IPS-15b (cell line): Measurements from ENCODE around the gene ZFHX3.

ENCODE experiments used
- H3K27me3 ChIP-seq: one replicate; pipeline ENCODE4 v1.6.1; 2013; ENCODE audit warnings: low read length; ENCODE audit not compliant: control insufficient read depth, insufficient read depth
- H3K36me3 ChIP-seq: one replicate; pipeline ENCODE4 v1.6.1; 2013; ENCODE audit warnings: low read length; ENCODE audit not compliant: control insufficient read depth, insufficient read depth
- H3K4me1 ChIP-seq: one replicate; pipeline ENCODE4 v1.6.1; 2013; ENCODE audit warnings: mild to moderate bottlenecking, low read length; ENCODE audit not compliant: control insufficient read depth, insufficient read depth
- H3K4me3 ChIP-seq: one replicate; pipeline ENCODE4 v1.5.1; 2013; ENCODE audit warnings: low read depth, low read length
- H3K9ac ChIP-seq: one replicate; pipeline ENCODE4 v1.6.1; 2013; ENCODE audit warnings: low read depth, mild to moderate bottlenecking, low read length
- H3K9me3 ChIP-seq: one replicate; pipeline ENCODE4 v1.6.1; 2013; ENCODE audit warnings: mild to moderate bottlenecking, low read length; ENCODE audit not compliant: control insufficient read depth, insufficient read depth

ZFHX3 gene

GRCh38 chr16:72983728-72984350 is 64.1 kb downstream of the ZFHX3 start:
- H3K27me3 ChIP-seq = no peaks in the 10 kb centered on the region
- no peak overlapping the region for H3K9ac ChIP-seq
- H3K36me3 ChIP-seq = no peaks in the 10 kb centered on the region
- H3K4me1 ChIP-seq = no peaks in the 10 kb centered on the region
- H3K9me3 ChIP-seq = no peaks in the 10 kb centered on the region
- no peak overlapping the region for H3K4me3 ChIP-seq

GRCh38 chr16:72983241-72983640 is 64.7 kb downstream of the ZFHX3 start:
- Histone ChIP-seq H3K9me3 (no peaks in the 10 kb centered on the region), H3K27me3 (no peaks in the 10 kb centered on the region), H3K36me3 (no peaks in the 10 kb centered on the region), H3K9ac (no peak overlapping the region), H3K4me1 (no peaks in the 10 kb centered on the region), H3K4me3 (no peak overlapping the region)

DNA sequence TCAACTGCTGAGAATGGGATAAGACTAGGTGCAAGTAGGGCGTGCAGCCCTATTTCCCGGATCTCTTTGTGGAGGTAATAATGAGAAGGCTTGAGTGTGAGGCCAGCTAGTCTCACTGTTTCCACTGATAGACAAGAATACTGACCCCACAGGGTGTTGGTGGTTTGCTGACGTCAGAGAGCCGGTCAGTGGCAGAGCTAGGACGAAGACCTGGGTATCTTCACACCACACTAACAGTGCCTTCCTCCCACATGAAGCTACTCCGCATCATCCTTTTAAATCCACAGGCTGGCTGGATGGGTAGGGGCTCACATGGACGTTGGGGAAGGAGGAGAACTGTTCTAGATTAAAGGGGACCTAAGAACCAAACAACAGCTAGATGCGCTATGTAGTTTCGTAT is 68.0 kb downstream of the ZFHX3 start:
- Histone ChIP-seq H3K36me3 (no peaks in the 10 kb centered on the region), H3K4me1 (no peaks in the 10 kb centered on the region), H3K27me3 (no peaks in the 10 kb centered on the region), H3K4me3 (no peak overlapping the region), H3K9ac (no peak overlapping the region), H3K9me3 (no peaks in the 10 kb centered on the region)

- Histone ChIP-seq H3K4me1 (no peaks in the 10 kb centered on the region), H3K9me3 (no peaks in the 10 kb centered on the region), H3K9ac (no peak overlapping the region), H3K36me3 (no peaks in the 10 kb centered on the region), H3K27me3 (no peaks in the 10 kb centered on the region), H3K4me3 (no peak overlapping the region)
Measured at GRCh38 chr16:72978212-72978611, 69.7 kb downstream of the ZFHX3 start.

GRCh38 chr16:72977127-72977526 is 70.8 kb downstream of the ZFHX3 start:
- Histone ChIP-seq H3K36me3 (no peaks in the 10 kb centered on the region), H3K9me3 (no peaks in the 10 kb centered on the region), H3K27me3 (no peaks in the 10 kb centered on the region), H3K4me3 (no peak overlapping the region), H3K9ac (no peak overlapping the region), H3K4me1 (no peaks in the 10 kb centered on the region)

DNA sequence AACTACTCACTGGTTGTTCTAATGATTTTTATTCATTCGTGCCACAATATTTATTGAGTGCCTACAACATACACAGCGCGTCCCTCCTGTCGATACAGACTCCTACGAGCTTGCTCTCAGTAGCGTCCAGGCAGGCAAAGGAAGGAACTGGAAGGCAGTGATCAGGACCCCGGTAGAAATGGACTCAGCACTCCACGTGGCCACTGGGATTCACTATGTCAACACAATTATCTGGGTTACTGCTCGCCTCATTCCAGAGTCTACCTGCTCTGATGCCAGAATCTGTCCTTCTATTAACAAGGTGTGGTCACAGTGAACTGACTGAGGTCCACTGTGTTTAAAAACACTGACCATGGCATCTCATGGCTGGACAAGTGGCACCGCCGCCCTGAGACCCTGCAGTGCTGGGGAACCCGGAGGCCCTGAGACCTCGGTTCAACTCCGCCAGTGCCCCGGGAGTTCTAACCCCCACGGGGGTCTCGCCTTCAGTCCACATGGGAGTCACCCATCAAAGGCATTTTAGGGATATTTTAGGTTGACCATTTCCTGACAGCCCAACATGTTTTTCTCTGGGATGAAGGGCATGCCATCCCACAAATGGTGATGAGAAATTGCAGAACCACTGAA is 71.4 kb downstream of the ZFHX3 start:
- H3K4me3 ChIP-seq = no peak overlapping the region
- no peaks in the 10 kb centered on the region for H3K36me3 ChIP-seq
- no peaks in the 10 kb centered on the region for H3K9me3 ChIP-seq
- H3K4me1 ChIP-seq = no peaks in the 10 kb centered on the region
- H3K27me3 ChIP-seq = no peaks in the 10 kb centered on the region
- no peak overlapping the region for H3K9ac ChIP-seq

GRCh38 chr16:72975809-72976437 is 72.0 kb downstream of the ZFHX3 start:
- Histone ChIP-seq H3K9ac (no peak overlapping the region), H3K4me3 (no peak overlapping the region), H3K27me3 (no peaks in the 10 kb centered on the region), H3K4me1 (no peaks in the 10 kb centered on the region), H3K9me3 (no peaks in the 10 kb centered on the region), H3K36me3 (no peaks in the 10 kb centered on the region)

- Histone ChIP-seq H3K4me3 (no peak overlapping the region), H3K9ac (no peak overlapping the region), H3K9me3 (no peaks in the 10 kb centered on the region), H3K36me3 (no peaks in the 10 kb centered on the region), H3K27me3 (no peaks in the 10 kb centered on the region), H3K4me1 (no peaks in the 10 kb centered on the region)
Measured at GRCh38 chr16:72974142-72974769, 73.7 kb downstream of the ZFHX3 start.

- H3K4me3 ChIP-seq = no peak overlapping the region
- H3K9me3 ChIP-seq = no peaks in the 10 kb centered on the region
- H3K27me3 ChIP-seq = no peaks in the 10 kb centered on the region
- no peaks in the 10 kb centered on the region for H3K4me1 ChIP-seq
- no peak overlapping the region for H3K9ac ChIP-seq
- H3K36me3 ChIP-seq = no peaks in the 10 kb centered on the region
Measured at GRCh38 chr16:72972878-72973571, 74.9 kb downstream of the ZFHX3 start.

DNA sequence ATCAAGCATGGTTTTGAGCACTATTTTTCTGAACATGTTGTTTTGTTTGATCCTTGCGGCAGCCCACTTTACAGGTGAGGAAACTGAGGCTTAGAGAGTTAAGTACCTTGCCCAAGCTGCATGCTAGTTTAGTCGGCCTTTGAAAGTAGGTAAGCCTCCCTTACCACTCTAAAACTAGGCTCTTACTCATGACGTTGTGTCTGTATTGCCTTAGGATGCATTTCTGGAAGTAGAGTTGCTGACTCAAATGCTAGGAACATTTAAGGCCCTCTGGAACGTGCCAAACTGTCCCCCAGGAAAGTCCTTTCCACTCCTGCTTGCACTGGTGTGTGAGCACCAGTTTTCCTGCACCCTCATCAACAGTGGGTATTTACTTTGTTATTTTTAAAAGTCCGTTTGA is 76.6 kb downstream of the ZFHX3 start:
- no peaks in the 10 kb centered on the region for H3K36me3 ChIP-seq
- H3K9ac ChIP-seq = no peak overlapping the region
- H3K4me3 ChIP-seq = no peak overlapping the region
- H3K4me1 ChIP-seq = no peaks in the 10 kb centered on the region
- no peaks in the 10 kb centered on the region for H3K9me3 ChIP-seq
- H3K27me3 ChIP-seq = no peaks in the 10 kb centered on the region

- Histone ChIP-seq H3K4me1 (no peaks in the 10 kb centered on the region), H3K36me3 (no peaks in the 10 kb centered on the region), H3K9me3 (no peaks in the 10 kb centered on the region), H3K27me3 (no peaks in the 10 kb centered on the region), H3K4me3 (no peak overlapping the region), H3K9ac (no peak overlapping the region)
Measured at GRCh38 chr16:72970656-72971055, 77.3 kb downstream of the ZFHX3 start.
